SK-N-SH (cell line): Measurements from ENCODE around the gene TUT1. TPM values are rescaled to one million over a fixed set of nuclear protein-coding genes. Genes with fewer than 3 reads are reported as not detected.

ENCODE experiments used
- CTCF ChIA-PET: fragments of 300-600, 350-600 bp; formaldehyde crosslinking; extraction: SDS; loops from one replicate; lab custom pipeline; 2021; lab: Yijun Ruan, JAX
- POLR2A ChIA-PET: fragments of 350-600 bp; sonication (Branson Sonifier 250); formaldehyde crosslinking; extraction: SDS; loops from one replicate; lab custom pipeline; 2020; ENCODE audit warnings: antibody characterized with exemption, inconsistent platforms; lab: Yijun Ruan, JAX
- DNase-seq: peaks from one replicate; pipeline ENCODE4 v3.0.0; 2012
- H2AFZ ChIP-seq: fragments of 200-600 bp; sonication (generic); 2 replicates; pipeline ENCODE4 v1.8.1; 2016; ENCODE audit warnings: antibody characterized with exemption, mild to moderate bottlenecking, low read depth
- H3F3A ChIP-seq: fragments of 200-600 bp; sonication (generic); replicated peaks from 2 replicates; pipeline ENCODE3; 2016; ENCODE audit warnings: antibody characterized with exemption, mild to moderate bottlenecking; ENCODE audit not compliant: insufficient read depth
- H3K27ac ChIP-seq, 2 experiments: fragments of 200-500 bp in 1 of 2; fragments of 200-600 bp in 1 of 2; sonication (Bioruptor generic) in 1 of 2; sonication (generic), shearing (Covaris generic) in 1 of 2; 2 replicates each; pipeline versions ENCODE4 v1.5.1 to v1.6.1; 2014 to 2016; ENCODE audit warnings: low read depth in 2 of 2, inconsistent platforms in 1 of 2, low read length in 1 of 2, mild to moderate bottlenecking in 1 of 2, mixed read lengths in 1 of 2
- H3K27me3 ChIP-seq: fragments of 200-600 bp; sonication (generic), shearing (Covaris generic); 2 replicates; pipeline ENCODE4 v1.6.1; 2016; ENCODE audit warnings: mixed run types; ENCODE audit not compliant: insufficient read depth
- H3K36me3 ChIP-seq, 2 experiments: fragments of 200-500 bp in 1 of 2; fragments of 200-600 bp in 1 of 2; sonication (Bioruptor generic) in 1 of 2; sonication (generic) in 1 of 2; replicated peaks in 1 of 2; 2 replicates each; pipeline versions ENCODE3 to v1.5.1; 2014 to 2016; ENCODE audit warnings: low read length in 1 of 2, mild to moderate bottlenecking in 1 of 2; ENCODE audit not compliant: insufficient read depth in 2 of 2, control insufficient read depth in 1 of 2
- H3K4me1 ChIP-seq, 2 experiments: fragments of 200-500 bp in 1 of 2; fragments of 200-600 bp in 1 of 2; sonication (Bioruptor generic) in 1 of 2; sonication (generic), shearing (Covaris generic) in 1 of 2; 2 replicates each; pipeline versions ENCODE4 v1.5.1 to v1.6.1; 2014 to 2016; ENCODE audit warnings: low read depth in 1 of 2, low read length in 1 of 2, mixed run types in 1 of 2; ENCODE audit not compliant: insufficient read depth in 2 of 2, control insufficient read depth in 1 of 2
- H3K4me2 ChIP-seq: fragments of 200-600 bp; sonication (generic), shearing (Covaris generic); 2 replicates; pipeline ENCODE4 v1.6.1; 2017; ENCODE audit warnings: mixed run types
- H3K4me3 ChIP-seq, 2 experiments: fragments of 200-500 bp in 1 of 2; fragments of 200-600 bp in 1 of 2; sonication (Bioruptor generic) in 1 of 2; sonication (generic), shearing (Covaris generic) in 1 of 2; 2 replicates each; pipeline versions ENCODE4 v1.5.1 to v1.8.1; 2014 to 2016; ENCODE audit warnings: low read depth in 2 of 2, inconsistent platforms in 1 of 2, low read length in 1 of 2, mild to moderate bottlenecking in 1 of 2, mixed read lengths in 1 of 2, moderate library complexity in 1 of 2
- H3K79me2 ChIP-seq: fragments of 200-600 bp; sonication (generic); 2 replicates; pipeline ENCODE4 v1.8.1; 2017; ENCODE audit warnings: mild to moderate bottlenecking; ENCODE audit not compliant: insufficient read depth
- H3K9ac ChIP-seq: fragments of 200-600 bp; sonication (generic); 2 replicates; pipeline ENCODE4 v1.6.1; 2017; ENCODE audit warnings: mixed run types
- H3K9me2 ChIP-seq: fragments of 200-600 bp; sonication (generic); 2 replicates; pipeline ENCODE4 v1.6.1; 2017; ENCODE audit warnings: mixed run types
- H3K9me3 ChIP-seq: fragments of 200-600 bp; sonication (generic); 2 replicates; pipeline ENCODE4 v1.6.1; 2017; ENCODE audit warnings: mixed run types, mild to moderate bottlenecking, moderate library complexity
- H4K20me1 ChIP-seq: fragments of 200-600 bp; sonication (generic); 2 replicates; pipeline ENCODE4 v1.6.1; 2017; ENCODE audit warnings: mild to moderate bottlenecking, mixed run types; ENCODE audit not compliant: insufficient read depth
- CTCF ChIP-seq: fragments of 200-600 bp; sonication (generic); IDR thresholded peaks from 2 replicates; pipeline ENCODE4 v1.6.1; 2017; ENCODE audit warnings: antibody characterized with exemption, mild to moderate bottlenecking, moderate library complexity
- EP300 ChIP-seq, 2 experiments: IDR thresholded peaks; 2 replicates each; pipeline versions ENCODE4 v1.4.0 to v1.6.1; 2012; ENCODE audit warnings: borderline replicate concordance in 1 of 2, low read depth in 1 of 2, low read length in 1 of 2
- FOXJ3 ChIP-seq: sonication (generic); formaldehyde crosslinking; IDR thresholded peaks from 2 replicates; pipeline ENCODE4 v1.5.1; 2020; ENCODE audit warnings: mild to moderate bottlenecking, missing genetic modification reagents
- MEF2A ChIP-seq: IDR thresholded peaks from 2 replicates; pipeline ENCODE4 v1.4.0; 2012; ENCODE audit warnings: low read depth, borderline replicate concordance
- NRF1 ChIP-seq: IDR thresholded peaks from 2 replicates; pipeline ENCODE4 v1.6.1; 2012; ENCODE audit warnings: low read depth, mild to moderate bottlenecking, low read length
- POLR2AphosphoS5 ChIP-seq: IDR thresholded peaks from 2 replicates; pipeline ENCODE4 v1.6.1; 2012; ENCODE audit warnings: low read depth, low read length
- RAD21 ChIP-seq: IDR thresholded peaks from 2 replicates; pipeline ENCODE4 v1.6.1; 2012; ENCODE audit warnings: mild to moderate bottlenecking, low read length
- REST ChIP-seq: IDR thresholded peaks from 2 replicates; pipeline ENCODE4 v1.6.1; 2012; ENCODE audit warnings: mild to moderate bottlenecking, low read depth, low read length, moderate library complexity
- SIN3A ChIP-seq: IDR thresholded peaks from 2 replicates; pipeline ENCODE4 v1.6.1; 2012; ENCODE audit warnings: low read depth, mild to moderate bottlenecking, low read length, moderate library complexity, borderline replicate concordance
- WGBS: methylation state at CpG from one replicate; pipeline ENCODE4 v1.1.6; 2017; ENCODE audit warnings: low lambda C conversion rate; 5-methylcytosine and 5-hydroxymethylcytosine counted together
- polyA plus RNA-seq, 3 experiments: library from polyadenylated mRNA; depleted of rRNA; stranded (reverse); fragments of >200 nt; gene quantifications; 2 replicates each; pipeline ENCODE4 v1.2.3, GENCODE V29; 2012
- TF ChIP-seq, protein P1 (sequence below): fragments of 150-350 bp; IDR thresholded peaks from 2 replicates; pipeline ENCODE4 v1.6.1; 2016; ENCODE audit warnings: mild to moderate bottlenecking, low read depth, low read length

Gene TUT1
- polyA plus RNA-seq, 1 of the 3 experiments (the other 2 are of a cell fraction), result 27.3 TPM

DNA sequence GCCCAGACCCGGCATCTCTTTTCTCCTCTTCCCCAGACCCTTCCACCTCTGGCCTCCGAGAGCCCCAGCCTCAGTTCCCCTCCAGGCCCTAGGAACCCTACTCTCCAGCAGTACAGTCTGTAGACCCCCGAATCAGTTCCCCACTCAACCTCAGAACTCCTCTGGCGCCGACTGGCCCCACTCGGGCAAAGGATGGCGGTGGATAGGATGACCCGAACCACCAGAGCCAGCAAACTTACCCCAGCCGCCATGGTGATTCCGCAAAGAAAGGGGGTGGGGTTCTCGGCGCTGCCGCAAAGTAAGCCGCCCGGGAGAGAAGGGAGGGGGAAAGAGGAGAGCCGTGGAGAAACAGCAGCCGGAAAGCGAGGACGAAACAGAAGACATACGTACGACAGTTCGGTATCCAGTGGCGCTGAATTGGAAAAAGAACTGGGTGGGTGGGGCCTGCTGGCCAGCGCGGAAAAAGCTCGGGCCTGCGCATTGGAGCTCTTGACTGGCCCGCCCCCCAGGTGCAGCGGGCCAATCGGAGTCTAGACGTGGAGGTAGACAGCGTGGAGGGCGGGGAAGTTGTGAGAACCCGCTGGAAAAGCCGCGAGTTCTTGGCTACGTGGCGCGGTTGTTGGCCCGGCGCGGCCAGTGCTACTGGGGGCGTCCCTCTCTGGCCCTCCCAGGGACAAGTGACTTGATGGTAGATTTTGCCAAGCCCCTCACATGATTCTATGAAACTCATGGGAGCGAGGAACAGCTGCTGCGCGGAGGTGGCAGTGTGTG lies 17.5 kb downstream of the TUT1 start, which contains the start of gene EEF1G (continued):
- TF ChIP-seq RAD21, result no peak

DNA sequence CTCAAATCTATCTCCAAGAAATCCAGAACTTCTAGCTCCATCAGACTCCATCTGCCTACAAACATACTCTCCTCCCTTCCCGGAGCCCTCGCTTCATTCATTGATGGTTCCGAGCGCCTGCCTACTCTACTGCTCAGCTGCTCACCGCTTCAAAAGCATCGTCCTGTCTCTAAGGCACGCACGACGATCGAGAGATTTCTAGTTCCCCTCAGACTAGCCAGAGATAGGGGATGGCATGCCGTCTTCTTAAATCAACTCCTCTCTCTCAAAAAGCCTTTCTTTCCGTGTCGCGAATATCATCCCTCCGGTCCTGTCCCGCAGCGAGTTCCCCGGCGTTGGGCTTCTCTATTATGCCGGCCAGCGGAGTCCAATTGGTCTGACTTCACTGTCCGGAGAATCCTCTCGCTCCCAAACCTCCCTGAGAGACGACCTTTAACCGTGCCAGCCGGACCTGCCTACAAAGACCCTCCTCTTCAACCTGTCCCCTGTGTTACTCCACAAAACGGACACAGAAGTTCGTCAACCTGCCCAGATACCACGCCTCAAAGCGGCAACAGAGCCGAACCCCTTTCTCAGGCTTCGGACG lies 18.2 kb downstream of the TUT1 start:
- H3F3A ChIP-seq, result peaks cover 22% of the 10 kb centered on the region
- peaks cover 19 to 28% of the 10 kb centered on the region in 2 experiments; a peak in 3 of 4 replicates for H3K4me1 ChIP-seq
- H3K36me3 ChIP-seq, result peaks cover 41 to 51% of the 10 kb centered on the region in 2 experiments
- peaks cover 73% of the 10 kb centered on the region for H3K79me2 ChIP-seq
- peak overlapping the region; percentile 95 for H3K4me2 ChIP-seq
- no peaks in the 10 kb centered on the region for H3K9me2 ChIP-seq
- H3K9me3 ChIP-seq, result no peaks in the 10 kb centered on the region
- H3K9ac ChIP-seq, result peak overlapping the region; percentile 88
- 2% methylated on average over 33 of the region's 33 CpGs for WGBS
- H2AFZ ChIP-seq, result no peak overlapping the region; the same call in 1 of the 2 replicates
- TF ChIP-seq FOXJ3 (CRISPR knock-in tag), result no peak
- 0 out of 2 replicates have a peak, but pooled peaks have one; percentile 33 for TF ChIP-seq SIN3A
- no peak for TF ChIP-seq REST
- TF ChIP-seq, all 33 proteins: peak for 1
- peak; percentile 34 for DNase-seq
- Histone ChIP-seq H4K20me1 (peaks cover 39% of the 10 kb centered on the region), H3K27me3 (no peaks in the 10 kb centered on the region), H3K27ac (peak overlapping the region; percentile 64 to 85), H3K4me3 (peak overlapping the region; percentile 83 to 93)
- POLR2A ChIA-PET, result interaction anchor here (0.6 to 2.0 kb wide), 20 partner anchors 8 to 181 kb away, joined by 3 to 47 read pairs (median 5); partner anchors contain the start of genes AHNAK, B3GAT3, C11orf98 and CSKMT
- CTCF ChIA-PET, result interaction anchor here (0.6 to 3.2 kb wide), 7 partner anchors 9 to 179 kb away, joined by 3 to 14 read pairs (median 4); no protein-coding TSS in a partner anchor

DNA sequence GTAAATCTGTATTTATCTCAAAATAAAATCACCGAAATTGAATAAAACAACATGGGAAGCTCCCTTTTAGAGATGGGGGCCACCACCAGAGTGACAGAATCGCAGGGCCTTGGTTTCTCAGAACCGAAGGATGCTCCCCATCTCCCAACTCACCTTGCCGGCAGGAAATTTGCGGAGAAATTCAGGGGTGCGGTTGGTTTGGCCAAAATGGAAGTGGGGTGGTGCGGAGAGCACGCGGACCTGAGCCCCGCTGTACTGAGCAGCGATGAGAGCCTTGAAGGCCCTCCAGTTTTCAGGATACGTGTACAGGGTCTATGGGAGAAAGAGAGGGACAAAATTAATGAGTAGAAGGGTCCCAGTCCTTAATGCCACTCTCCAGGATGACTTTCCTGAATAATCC lies 18.9 kb downstream of the TUT1 start:
- Histone ChIP-seq H3K9ac (peak overlapping the region; percentile 88), H3K4me1 (peaks cover 19 to 28% of the 10 kb centered on the region in 2 experiments; a peak in 3 of 4 replicates), H3K27ac (peak overlapping the region in 1 of 2 experiments; percentile 64; a peak in 2 of 4 replicates), H2AFZ (no peak overlapping the region), H3K79me2 (peaks cover 79% of the 10 kb centered on the region), H3K9me2 (no peaks in the 10 kb centered on the region), H4K20me1 (peaks cover 43% of the 10 kb centered on the region), H3K4me3 (peak overlapping the region; percentile 83 to 93), H3K4me2 (peak overlapping the region; percentile 95), H3K9me3 (no peaks in the 10 kb centered on the region), H3K36me3 (peaks cover 43 to 53% of the 10 kb centered on the region in 2 experiments), H3K27me3 (no peaks in the 10 kb centered on the region), H3F3A (peaks cover 25% of the 10 kb centered on the region)
- ChIA-PET CTCF (interaction anchor here (0.6 to 3.2 kb wide), 7 partner anchors 8 to 148 kb away, joined by 3 to 14 read pairs (median 4); no protein-coding TSS in a partner anchor), POLR2A (interaction anchor here (0.8 to 1.2 kb wide), 4 partner anchors 9 to 19 kb away, joined by 3 to 6 read pairs (median 3); partner anchors contain the start of gene TUT1)
- WGBS, result 59% methylated on average over 12 of the region's 12 CpGs
- no peak for TF ChIP-seq MEF2A
- TF ChIP-seq, protein P1, sequence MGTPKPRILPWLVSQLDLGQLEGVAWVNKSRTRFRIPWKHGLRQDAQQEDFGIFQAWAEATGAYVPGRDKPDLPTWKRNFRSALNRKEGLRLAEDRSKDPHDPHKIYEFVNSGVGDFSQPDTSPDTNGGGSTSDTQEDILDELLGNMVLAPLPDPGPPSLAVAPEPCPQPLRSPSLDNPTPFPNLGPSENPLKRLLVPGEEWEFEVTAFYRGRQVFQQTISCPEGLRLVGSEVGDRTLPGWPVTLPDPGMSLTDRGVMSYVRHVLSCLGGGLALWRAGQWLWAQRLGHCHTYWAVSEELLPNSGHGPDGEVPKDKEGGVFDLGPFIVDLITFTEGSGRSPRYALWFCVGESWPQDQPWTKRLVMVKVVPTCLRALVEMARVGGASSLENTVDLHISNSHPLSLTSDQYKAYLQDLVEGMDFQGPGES, result no peak
- no peak for TF ChIP-seq CTCF
- TF ChIP-seq EP300 (IDR thresholded peaks at IDR 0.05; ENCODE audit: borderline replicate concordance in 1 of 2, low read depth in 1 of 2, low read length in 1 of 2), result no peak
- no peak for TF ChIP-seq NRF1
- no peak for TF ChIP-seq POLR2AphosphoS5
- DNase-seq, result no peak
